Measurements from ENCODE around the gene DOLPP1.
"Not testable (repeated sequence)": the region's sequence is repeated elsewhere in the genome, so short reads cannot be mapped to it uniquely, and the experiment has no call there.

Gene DOLPP1, protein sequence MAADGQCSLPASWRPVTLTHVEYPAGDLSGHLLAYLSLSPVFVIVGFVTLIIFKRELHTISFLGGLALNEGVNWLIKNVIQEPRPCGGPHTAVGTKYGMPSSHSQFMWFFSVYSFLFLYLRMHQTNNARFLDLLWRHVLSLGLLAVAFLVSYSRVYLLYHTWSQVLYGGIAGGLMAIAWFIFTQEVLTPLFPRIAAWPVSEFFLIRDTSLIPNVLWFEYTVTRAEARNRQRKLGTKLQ

DNA sequence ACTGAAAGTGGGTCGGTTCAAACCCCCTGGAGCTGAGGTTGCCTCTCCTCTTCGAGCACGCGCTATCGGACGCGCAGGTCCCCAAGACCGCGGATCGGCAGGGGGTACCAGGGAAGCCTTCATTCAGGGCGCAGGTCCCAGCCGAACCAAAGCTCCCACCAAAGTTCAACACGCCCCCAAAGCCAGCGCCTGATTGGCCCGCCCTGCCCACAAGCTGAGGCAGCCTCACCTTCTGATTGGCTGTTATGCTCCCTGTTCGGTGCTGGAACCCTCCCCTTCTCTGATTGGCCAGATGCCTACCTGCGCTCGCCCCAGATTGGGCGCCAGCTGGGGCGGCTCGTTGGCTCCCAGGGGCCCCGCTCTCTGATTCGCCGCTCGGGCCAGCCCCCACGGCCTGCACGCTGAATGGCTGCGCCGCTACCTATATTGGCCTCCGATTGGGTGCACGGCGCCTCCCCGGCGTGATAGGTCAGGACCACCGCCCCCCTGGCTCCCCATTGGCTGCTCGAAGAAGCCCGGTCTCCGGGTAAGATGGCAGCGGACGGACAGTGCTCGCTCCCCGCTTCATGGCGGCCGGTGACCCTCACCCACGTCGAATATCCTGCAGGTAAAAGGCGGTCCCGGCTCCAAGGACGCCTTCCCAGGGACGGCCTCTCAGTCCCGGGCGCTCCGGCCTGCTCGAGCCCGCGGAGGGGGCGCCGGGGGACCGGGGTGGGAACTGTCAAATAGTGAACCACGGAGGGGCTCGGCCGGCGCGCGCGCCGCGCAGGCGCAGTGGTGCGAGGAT is at the start of gene DOLPP1:
TSS of gene DOLPP1 (plus strand) at position 511 of the 787 bp plus-strand sequence. CDS start at position 532, 21 bp downstream.
- peak; percentile 93 for DNase-seq

DNA sequence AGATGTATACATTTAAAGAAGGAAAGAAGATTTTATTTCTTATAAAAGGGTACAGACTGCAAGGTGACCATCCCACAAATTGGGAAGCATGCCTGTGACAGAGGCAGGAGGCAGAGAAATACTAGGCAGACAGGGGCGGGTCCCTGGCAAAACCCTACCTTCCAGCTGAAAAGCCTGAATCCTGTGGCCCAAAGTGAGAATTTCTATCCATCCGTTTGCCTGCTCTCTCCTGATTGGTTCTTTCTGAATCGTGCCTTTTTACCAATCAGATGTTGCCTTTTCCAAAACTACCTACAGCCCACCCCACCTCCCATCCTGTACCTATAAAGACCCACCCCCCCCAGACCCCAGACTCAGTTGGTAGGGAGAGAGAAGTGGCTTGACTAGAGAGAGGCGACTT is 49.4 kb upstream of the DOLPP1 start:
- DNase-seq: no peak

DNA sequence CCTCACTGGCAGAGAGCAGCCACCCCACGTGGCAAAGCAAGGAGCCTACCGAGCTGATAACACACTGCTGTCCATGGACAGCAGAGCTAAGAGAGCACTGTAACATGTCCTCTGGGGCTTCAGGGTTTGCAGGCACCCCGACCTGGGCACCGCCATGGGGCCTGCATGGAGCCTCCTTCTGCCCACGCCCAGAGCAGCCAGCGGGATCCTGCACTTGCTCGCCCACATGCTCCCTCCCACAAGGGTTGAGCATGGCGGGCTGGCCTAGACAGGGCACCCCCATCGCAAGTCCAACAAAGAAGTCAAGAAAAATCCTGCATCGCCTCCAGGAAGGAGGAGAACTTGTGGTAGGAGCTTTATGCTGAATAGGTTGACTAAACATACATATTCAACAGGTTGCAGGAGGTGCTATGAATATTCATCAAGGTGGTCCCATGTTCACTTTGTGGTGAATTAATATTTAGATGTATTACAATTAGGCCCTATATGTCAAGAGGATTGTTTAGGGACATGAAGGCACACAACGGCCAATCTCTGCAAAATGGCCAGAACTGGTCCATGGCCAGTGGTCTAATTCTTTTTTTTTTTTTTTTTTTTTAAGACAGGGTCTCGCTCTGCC is 48.3 kb upstream of the DOLPP1 start:
- no peak for DNase-seq

DNA sequence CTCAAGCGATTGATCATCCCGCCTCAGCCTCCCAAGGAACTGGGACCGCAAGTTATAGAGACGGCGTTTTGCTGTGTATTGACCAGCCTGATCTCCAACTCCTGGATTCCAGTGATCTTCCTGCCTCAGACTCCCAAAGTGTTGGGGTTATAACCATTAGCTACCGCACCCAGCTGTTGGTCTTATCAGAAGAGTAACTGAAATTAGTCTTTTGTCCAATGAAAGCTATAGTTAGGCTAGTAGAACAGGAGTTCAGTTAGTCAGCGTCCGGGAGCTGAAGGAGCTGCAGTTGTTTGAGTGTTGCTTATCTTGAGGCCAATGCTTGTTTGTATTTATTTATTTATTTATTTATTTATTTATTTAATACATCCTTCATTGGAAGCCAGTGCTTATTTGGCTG is 47.7 kb upstream of the DOLPP1 start:
- no peak for DNase-seq

DNA sequence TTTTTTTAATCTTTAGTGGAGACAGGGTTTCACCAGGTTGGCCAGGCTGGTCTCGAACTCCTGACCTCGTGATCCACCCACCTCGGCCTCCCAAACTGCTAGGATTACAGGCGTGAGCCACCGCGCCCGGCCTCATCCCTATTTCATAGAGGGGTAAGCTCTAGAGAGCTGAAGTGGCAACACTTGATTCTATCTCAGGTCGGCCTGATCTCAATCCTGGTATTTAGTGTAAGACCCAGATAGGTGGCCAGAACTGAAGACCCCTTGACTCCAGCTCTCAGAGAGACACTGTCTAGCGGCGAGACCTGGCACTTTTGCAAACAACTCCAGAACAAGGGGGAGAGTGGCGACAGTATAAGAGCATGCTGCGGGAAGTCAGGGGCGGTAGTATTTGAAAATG is 45.1 kb upstream of the DOLPP1 start:
- not testable (repeated sequence) for DNase-seq

DNA sequence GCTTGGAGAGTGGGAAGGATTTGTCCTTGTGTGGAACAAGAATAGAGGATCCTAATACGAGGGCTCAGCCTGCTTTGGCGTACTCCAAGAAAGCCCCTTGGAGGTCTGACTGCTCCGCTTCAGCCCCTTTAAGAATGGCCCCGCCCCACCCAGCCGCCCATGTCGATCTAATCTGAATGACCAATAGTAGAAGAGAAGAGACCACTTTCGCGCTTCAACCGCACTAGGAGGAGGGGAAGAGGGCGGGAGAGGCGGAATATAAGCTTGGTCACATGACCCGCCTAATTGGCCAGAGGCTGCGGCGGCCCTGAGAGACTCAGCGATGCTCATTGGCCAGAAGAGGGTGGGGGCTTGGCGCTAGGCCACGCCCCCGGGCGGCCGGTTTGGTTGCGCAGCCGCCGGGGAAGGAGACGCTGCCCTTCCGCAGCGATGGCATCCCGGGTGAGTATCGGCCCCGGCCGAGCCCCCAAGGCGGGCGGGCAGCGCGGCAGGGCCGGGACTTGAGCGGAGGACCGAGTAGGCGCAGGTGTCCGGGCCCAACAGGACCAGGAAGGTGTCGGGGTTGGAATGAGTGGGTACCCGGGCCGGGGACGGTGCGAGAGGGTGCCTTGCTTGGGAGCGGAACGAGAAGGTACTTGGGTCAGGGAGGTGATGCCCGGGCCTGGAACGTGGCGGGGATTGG is 44.5 kb upstream of the DOLPP1 start, which contains the start of gene MIGA2:
TSS of gene MIGA2 (plus strand) at position 386 of the 682 bp plus-strand sequence. CDS start 3,969 bp downstream, outside the sequence.
- DNase-seq: peak; percentile 97

DNA sequence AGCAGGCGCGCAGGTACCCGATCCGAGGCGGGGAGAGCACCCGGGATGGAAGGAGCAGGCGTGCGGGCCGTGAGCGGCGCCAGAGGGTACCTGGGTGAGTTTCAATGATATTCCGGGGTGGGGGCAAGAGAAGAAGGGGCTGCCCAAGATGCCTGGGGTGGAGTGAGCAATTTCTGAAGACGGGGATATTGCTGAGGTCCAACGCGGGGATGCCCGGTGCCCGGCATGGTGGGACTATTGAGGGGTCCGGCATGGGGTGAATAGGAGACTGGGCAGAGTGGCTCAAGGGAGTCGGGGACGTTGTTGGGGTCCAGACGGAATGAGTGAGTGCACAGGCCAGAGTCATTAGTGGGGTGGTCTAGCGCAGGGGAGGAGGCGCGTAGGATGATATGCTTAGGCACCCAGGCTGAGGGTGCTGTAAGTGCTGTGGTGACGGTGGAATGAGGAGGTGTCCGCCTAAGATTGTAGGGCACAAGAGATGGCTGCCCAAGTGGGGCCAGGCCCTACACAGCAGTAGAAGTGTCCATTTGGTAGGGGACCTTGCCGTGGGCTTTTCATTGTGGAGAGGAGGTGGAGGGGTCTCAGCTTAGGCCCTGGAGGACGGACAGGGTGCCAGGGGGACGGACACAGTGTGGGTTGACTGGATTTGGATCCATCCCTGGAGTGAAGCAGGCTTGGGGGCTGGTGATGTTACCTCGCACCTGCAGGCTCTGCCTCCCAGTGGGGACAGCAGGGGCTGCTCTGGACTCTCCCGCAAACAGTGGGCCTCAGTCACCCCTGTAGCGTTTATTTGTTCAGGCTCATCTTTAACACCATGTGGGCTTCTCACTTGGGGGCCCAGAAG is 43.8 kb upstream of the DOLPP1 start:
- DNase-seq: no peak

DNA sequence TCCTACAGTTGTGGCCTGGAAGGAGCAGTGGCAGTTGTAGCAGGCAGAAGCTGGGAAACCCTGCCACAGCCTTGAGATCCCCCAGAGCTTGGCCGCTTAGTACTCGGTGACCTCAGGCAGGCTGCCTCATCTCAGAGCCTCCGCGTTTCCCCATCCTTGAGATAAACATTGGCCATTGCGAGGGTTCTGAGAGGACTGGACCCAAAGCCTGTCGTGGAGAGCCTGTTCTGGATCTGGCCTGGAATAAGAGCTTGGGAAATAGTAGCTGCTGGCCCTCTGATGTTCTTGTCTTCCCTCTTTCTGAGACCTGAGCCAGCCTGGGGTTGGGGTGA is 43.2 kb upstream of the DOLPP1 start:
- DNase-seq: no peak

DNA sequence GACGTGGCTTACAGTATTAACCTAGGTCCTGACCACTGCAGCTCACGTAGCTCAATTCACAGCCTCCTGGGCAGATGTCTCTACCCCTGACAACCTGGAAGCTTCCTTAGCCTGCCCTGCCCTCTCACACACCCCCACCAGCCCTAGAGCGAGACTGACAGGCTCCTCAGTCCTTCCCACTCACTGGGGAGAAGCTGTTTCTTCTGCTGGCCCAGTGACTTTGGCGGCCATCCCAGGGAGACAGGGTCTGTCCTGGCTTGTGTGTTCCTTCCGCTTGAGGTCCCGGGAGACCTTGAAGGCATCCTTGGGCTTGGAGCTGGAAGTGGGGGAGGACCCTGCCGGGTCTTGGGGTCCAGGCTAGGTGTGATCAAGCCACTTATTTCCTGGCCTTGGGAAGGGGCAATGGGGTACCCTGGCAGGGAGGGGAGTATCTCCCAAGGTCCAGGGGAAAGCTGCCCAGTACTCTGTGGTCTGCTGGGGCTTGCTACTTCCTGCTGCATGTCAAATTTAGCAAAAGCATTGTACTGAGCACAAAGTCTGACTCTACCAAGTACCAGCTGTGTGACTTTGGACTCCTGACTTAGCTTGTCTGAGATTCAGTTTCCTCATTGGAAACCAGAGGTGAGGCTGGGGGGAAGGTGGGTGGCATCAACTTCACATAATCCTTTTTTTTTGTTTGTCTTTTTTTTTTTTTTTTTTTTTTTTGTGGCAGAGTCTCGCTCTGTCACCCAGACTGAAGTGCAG is 42.6 kb upstream of the DOLPP1 start:
- DNase-seq: no peak

DNA sequence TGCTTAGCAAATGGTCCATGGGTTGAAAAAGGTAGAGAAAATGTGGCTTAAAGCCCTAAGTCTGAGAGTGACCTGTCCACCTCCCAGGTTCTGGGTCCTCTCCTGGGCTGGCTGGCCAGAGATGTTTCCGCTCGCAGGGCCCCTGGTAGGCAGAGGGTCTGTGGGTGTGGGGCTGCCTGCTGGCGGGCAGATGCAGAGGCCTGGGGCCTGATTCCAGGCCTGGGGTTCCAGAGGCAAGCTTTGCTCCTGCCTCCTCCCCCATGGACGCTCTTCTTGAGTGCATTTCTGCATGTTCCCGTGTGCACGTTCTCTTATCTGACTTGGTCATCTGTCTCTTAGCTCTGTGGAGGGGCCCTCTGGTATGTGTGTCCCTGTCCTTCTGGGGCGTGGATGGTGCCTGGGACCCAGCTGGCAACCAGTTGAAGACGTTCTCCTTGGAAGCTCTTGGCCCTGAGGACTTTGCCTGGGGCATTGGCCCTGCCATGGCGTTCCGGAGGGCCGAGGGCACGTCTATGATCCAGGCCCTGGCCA is 40.7 kb upstream of the DOLPP1 start:
- DNase-seq: no peak

DNA sequence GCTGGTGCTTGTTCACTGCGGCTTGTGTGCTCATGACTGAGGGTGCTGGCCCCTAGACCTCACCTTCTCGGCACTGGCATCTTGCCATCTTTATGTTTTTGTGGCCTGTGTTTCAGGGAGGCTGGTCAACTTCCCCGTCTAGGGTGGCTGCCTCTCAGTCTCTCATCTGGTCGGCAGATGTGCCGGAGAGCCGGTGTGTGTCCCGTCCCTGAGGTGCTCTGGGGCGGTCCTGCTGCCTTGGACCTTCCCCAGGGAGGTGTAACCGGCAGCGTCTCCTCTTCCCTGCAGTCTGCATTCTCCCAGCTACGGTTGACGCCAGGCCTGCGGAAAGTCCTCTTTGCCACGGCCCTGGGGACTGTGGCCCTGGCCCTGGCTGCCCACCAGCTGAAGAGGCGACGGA is 38.9 kb upstream of the DOLPP1 start:
- no peak for DNase-seq

DNA sequence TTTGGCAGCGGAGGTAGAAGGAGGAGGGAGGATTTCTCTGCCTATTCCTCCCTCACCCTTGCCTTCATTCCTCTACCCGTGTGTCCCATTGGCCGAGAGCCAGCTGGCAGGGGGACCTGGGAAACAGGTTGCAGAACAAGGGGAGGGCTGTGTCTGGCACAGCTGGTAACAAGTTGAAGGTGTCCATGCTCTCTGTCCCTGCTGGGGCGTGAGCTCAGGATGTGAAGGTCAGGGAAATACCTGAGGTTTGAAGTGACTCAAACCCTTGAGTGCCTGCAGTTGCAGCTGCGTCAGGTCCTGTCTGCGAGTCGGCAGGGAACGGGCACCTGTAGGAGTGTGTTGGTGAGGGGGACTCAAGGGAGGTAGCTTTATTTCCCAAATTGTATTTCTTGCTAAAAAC is 28.3 kb upstream of the DOLPP1 start:
- no peak for DNase-seq

DNA sequence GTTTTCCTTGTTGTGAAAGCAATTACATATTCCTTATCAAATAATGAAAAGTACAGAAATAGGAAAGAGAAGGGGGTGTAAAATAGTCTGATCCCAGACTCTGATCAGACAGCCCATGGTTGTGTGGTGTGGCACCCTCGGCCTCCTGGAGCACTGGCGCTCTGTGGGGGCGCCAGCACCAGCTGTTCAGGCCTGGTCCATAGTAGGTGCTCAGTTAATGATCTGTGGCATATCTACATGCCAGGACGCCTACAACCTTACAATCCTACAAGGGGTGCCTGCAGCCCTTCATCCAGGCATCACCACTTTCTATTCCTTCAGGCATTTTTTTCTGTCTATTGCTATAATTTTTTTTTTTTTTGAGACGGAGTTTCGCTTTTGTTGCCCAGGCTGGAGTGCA is 27.9 kb upstream of the DOLPP1 start:
- no peak for DNase-seq

DNA sequence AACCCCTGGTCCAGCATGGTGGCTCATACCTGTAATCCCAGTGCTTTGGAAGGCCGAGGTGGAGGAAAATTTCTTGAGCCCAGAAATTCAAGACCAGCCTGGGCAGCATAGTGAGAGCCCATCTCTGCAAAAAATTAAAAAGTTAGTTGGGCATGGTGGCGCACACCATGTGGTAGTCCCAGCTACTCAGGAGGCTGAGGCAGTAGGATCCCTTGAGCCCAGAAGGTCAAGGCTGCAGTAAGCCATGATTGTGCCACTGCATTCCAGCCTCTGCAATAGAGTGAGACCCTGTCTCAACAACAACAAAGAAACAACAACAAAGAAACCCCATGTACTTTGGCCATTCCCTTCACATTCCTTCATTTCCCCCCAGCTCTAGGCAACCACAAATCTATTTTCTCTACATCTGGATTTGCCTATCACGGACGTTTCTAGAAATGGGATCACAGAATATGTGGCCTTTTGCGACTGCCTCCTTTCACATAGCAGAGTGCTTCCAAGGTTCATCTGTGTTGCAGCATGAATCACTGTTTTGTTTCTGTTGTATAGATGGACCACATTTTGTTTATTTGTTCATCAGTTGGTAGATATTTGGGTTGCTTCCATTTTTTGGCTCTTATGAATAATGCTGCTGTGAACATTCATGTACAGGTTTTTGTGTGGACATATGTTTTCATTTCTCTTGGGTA is 26.6 kb upstream of the DOLPP1 start:
- DNase-seq: no peak

DNA sequence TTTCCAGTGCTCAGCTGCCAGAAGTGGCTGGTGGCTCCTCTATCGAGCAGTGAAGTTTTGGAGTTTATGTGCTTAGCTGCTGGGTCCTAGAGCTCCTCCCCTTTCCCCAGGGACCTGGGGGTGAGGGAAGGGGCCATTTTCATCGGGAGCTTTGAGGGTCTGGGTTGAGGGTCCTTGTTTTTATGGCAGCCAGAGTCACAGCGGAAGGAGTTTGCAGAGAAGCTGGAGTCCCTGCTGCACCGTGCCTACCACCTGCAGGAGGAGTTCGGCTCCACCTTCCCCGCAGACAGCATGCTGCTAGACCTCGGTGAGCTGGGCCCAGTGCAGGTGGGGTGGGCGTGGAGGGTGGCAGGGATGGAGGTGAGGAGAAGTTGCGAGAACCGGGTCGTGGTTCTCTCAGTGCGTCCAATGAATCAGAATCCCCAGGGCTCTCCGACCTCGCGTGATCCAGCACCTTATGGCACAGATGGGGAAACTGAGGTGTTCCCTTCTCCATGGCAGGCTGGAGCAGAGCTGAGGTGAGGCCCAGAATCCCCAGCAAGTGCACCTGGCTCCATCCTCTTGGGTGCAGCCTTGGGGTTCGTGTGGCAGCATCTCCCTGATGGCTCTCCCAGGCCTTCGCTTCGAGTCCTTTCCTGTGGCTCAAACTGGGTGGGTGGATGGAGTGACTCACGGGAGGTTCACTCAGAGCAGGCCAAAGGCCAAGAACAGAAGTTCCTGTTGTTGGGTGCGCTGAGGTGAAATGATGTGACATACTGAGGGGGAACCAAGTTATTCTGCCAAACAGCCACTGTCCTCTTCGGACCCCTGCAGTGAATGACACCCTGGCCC is 21.7 kb upstream of the DOLPP1 start:
- no peak for DNase-seq

DNA sequence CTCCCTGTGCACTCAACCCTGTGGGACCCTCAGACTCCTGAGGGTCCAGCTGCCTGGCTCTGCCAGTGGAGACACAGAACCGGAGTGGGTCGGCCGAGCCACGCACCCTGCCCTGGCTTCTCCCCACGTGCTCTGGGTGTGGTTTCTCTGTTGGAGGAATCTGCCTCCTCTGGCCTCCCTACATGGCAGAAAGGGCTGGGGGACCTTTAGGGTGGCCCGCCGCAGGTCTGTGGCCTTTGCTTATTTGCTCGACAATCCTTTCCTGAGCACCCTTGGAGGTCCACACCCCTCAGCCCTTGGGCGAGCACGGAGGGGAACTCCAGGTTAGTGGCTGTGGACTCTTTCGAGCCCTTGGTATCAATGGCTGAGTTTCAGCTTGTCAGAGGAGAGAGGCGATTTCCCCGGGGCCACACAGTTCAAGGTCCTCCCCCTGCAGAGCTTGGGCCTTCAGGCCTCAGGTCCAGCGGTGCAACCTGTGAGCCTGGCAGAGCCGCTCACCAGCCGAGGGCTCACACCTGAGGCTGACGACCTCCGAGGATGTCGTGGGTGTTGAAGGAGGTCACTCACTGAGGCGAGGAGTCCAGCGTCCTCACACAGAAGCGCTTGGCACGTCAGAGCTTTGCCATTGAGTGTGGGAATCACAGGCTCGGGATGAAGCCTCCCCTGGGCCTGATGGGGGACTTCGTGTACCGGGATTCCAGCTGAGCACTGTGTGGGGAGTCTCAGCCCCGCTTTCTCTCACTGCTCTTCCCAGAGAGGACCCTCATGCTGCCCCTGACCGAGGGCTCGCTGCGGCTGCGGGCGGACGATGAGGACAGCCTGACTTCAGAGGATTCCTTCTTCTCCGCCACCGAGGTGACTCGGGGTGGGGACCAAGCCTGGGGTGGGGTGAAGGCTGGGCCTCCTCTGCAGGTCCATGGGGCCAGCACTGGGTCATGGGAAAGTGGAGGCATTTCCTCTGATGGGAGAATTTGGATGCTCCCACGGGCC is 20.8 kb upstream of the DOLPP1 start:
- DNase-seq: no peak

DNA sequence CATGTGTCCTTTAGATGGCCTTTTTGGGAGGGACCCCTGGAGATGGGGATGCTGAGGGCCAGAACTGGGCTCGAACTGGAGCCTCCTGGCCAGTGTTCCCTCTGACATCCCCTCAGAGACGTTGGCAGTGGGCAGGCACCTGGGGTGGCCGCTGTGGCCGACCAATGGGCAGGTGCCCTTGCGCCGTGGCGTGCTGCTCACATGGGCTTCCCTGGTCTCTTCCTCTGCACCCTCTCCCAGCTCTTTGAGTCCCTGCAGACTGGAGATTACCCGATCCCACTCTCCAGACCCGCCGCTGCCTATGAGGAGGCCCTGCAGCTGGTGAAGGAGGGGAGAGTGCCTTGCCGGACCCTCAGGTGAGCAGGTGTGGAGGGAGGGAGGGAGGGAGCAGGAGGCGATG is 19.9 kb upstream of the DOLPP1 start:
- DNase-seq: no peak

DNA sequence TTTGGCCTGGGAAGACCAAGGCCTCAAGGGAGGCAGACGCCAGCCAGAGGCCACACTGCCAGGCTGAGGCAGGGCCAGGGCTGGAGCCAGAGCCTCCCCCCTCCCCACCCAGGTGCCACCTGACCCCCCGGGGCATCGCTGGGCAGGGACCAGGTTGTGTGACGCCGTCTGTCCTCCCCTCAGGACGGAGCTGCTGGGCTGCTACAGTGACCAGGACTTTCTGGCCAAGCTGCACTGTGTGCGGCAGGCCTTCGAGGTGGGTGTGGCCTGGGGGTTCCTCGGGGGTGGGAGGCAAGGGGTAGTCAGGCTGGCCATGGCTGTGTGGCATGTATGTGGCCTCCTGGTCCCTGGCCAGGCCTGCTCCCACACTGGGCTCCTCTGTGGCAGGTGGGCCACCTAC is 17.9 kb upstream of the DOLPP1 start:
- no peak for DNase-seq

DNA sequence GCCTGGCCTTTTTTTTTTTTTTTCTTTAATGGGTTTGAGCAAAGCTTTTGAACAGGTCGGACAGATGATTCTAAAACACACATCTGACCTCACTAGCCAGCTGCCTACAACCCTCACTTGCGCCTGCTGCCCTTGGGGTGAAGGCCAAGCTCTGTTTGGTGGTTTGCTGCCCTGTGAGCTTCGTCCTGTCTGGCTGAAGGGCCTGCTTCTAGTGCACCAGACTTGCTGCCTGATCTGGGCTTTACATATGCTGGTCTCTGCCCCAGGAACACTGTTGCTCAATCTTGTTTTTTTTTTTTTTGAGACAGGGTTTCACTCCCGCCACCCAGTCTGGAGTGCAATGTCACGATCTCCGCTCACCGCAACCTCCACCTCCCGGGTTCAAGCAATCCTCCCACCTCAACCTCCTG is 16.4 kb upstream of the DOLPP1 start:
- no peak for DNase-seq

All from NCI-H526 treated with DMSO at 0.1 percent for 48 hours (cell line).